ENCODE data around the gene LRMDA.

LRMDA gene

DNA sequence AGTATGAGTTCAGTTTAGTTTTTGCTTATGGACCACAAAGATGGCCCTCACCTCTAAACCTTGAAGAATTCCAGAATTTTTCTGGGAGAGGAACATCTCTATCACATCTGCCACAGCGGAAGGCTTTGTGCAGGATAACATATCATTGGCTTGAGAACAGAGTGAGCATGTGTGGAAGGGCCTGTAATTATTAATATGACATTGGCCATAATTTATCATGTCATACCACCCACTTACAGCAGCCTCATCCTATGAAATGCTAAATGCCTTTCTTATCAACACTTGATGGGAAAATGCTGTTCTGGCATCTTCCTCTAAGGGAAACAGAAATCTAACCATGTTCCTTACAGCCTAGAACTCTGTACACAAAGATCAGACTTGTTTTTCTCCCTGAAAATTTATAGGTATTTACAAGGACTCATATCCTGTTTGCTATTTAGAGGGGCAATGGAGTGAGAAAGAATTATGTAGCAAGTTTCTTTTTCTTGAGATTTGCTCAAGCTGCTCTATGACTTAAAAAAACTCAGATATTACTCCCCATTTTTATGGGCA is 817.3 kb downstream of the LRMDA start:
- H3K36me3 Mint-ChIP-seq: no peaks in the 10 kb centered on the region
- H3K4me3 Mint-ChIP-seq: no peak overlapping the region
- no peaks in the 10 kb centered on the region for H3K4me1 Mint-ChIP-seq
- H3K9me3 Mint-ChIP-seq: no peaks in the 10 kb centered on the region
- no peak overlapping the region for H3K27ac Mint-ChIP-seq
- H3K27me3 Mint-ChIP-seq: no peaks in the 10 kb centered on the region
- DNase-seq: no peak
- CTCF ChIA-PET: no interaction called here

DNA sequence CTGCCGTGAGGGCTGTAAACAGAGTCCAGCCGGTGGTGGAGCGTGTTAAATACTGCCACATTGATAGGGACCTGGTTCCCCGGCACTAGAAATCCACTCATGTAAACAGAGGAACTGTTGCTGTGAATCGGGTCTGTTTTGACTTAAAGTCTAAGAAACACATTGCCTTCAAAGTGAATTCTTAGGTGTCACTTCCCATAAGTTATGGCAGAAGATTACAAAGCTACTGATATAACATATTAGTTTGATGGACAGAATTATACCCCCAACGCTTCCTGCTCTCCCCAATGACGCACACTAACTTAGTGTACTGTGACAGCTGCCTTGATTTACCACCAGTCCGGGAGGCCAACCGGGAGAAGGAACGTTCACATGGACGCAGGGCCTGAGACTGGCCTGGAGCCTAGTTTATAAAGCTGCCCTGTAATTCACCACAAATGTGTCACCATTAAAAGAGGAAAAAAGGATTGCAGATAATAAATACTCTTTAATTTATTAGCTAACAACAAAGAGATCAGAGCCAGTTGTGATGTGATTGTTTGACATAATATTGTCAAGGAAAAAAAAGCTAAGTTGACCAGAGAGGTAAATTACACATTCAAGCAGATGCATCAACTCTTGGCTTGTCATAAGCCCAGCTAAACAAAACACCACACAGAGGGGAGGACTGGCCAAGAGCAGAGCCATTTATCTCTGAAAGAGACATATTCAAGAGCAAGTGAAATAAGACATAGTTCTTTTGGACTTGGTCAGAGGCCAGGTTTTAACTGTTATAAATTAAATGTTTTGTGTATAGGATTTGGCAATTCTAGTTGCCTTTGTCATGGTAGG is 820.6 kb downstream of the LRMDA start:
- H3K27me3 Mint-ChIP-seq: no peaks in the 10 kb centered on the region
- no peaks in the 10 kb centered on the region for H3K36me3 Mint-ChIP-seq
- H3K4me3 Mint-ChIP-seq: no peak overlapping the region
- DNase-seq: no peak
- no peaks in the 10 kb centered on the region for H3K4me1 Mint-ChIP-seq
- CTCF ChIA-PET: no interaction called here
- H3K27ac Mint-ChIP-seq: no peak overlapping the region
- no peaks in the 10 kb centered on the region for H3K9me3 Mint-ChIP-seq

DNA sequence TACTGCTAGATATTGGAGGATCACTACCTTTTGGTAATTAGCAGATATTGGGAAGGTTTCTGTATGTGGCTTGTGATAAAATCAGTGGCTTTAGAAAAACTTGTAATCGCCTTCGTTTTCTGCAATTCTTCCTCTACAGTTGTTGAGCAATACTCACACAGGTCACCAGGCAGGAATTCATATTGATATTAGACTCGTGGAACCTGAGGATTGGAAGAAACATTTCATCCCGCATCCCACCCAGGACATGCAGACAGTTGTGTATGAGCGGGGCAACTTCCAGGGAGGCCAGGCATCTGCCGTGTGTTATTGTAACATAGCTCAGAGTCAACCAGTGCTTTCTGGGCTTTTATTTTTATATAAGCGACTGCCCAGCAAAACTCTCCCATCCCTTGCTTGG is 821.3 kb downstream of the LRMDA start:
- CTCF ChIA-PET: no interaction called here
- Mint-ChIP-seq H3K4me1 (no peaks in the 10 kb centered on the region), H3K36me3 (no peaks in the 10 kb centered on the region), H3K27me3 (no peaks in the 10 kb centered on the region), H3K27ac (no peak overlapping the region), H3K9me3 (no peaks in the 10 kb centered on the region), H3K4me3 (no peak overlapping the region)
- no peak for DNase-seq

DNA sequence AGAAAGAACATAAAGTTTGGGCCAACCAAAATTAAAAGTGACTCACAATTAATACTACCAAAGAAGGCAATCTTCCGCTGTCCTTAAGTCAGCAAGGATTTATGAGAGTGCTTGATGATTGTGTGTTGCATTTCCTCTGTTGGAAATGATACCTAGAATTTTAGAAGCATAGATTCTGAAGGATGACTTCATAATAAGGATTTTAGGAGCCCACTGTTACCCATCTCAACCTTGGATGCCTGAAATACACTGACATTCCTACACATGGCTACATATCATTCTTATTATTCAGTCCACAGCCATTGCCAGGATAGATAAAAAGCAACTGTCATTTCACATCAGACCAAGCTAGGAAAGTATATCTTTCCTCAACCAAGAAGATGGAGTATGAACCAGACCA is 823.8 kb downstream of the LRMDA start:
- no peak for DNase-seq
- CTCF ChIA-PET: no interaction called here
- Mint-ChIP-seq H3K4me3 (no peak overlapping the region), H3K36me3 (no peaks in the 10 kb centered on the region), H3K27ac (no peak overlapping the region), H3K4me1 (no peaks in the 10 kb centered on the region), H3K27me3 (no peaks in the 10 kb centered on the region), H3K9me3 (peaks cover 2% of the 10 kb centered on the region)

DNA sequence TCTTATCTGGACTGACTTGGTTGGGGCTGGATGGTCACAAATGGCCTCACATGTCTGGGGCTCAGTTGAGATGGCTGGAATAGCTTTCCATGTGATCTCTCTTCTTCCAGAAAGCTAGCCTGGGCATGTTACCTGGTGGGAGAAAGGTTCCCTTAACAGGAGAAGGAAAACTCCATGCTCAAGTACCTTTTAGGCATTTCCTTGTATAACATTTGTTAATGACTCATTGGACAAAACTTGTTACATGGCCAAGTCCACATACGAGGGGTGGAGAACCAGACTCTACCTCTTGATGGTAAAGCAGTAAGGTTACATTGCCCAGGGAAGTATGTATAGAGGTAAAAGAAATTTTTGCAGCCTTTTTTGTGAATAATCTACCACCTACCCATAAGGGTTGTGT is 826.4 kb downstream of the LRMDA start:
- DNase-seq: no peak

DNA sequence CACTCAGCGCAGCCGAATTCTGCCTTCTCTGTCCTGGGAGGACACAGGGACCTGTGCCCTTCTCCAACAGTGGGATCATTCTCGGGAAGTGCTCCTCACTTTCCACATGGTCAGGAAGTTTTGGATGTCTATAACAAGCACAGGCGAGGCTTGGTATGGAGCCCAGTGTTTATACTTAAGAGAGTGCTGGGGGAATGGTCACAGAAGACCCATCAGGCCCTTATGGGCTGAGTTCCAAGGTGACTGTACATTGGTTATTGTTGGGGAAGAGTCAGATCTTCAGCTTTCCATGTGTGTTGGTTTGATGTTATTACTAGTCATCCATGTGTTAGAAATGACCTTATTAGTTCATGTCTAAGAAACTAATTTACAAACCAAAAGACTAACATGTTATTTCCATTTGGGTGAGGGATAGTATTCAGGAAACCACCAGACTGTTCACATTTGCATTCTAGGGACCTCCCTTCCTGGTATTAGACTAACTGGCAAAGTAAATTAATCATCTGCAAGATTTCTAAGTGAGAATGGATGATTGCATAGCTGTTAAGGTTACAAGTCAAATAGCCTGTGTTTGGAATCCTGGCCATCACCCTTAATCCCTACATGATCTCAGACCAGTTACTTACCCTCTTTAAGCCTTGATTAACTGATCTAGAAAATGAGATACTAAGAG is 834.2 kb downstream of the LRMDA start:
- no peak overlapping the region for H3K4me3 Mint-ChIP-seq
- peaks cover 11% of the 10 kb centered on the region for H3K9me3 Mint-ChIP-seq
- CTCF ChIA-PET: no interaction called here
- H3K27me3 Mint-ChIP-seq: no peaks in the 10 kb centered on the region
- H3K36me3 Mint-ChIP-seq: no peaks in the 10 kb centered on the region
- no peak for DNase-seq
- no peaks in the 10 kb centered on the region for H3K4me1 Mint-ChIP-seq
- H3K27ac Mint-ChIP-seq: no peak overlapping the region

More for the DNA sequence above, 826.4 kb downstream of the LRMDA start:
- Mint-ChIP-seq H3K27ac (no peak overlapping the region), H3K36me3 (no peaks in the 10 kb centered on the region), H3K9me3 (peaks cover 13% of the 10 kb centered on the region), H3K4me3 (no peak overlapping the region), H3K27me3 (no peaks in the 10 kb centered on the region), H3K4me1 (no peaks in the 10 kb centered on the region)
- CTCF ChIA-PET: interaction anchor here (0.5 kb wide), 1 partner anchor 92 kb away, joined by 4 read pairs; no protein-coding TSS in a partner anchor

DNA sequence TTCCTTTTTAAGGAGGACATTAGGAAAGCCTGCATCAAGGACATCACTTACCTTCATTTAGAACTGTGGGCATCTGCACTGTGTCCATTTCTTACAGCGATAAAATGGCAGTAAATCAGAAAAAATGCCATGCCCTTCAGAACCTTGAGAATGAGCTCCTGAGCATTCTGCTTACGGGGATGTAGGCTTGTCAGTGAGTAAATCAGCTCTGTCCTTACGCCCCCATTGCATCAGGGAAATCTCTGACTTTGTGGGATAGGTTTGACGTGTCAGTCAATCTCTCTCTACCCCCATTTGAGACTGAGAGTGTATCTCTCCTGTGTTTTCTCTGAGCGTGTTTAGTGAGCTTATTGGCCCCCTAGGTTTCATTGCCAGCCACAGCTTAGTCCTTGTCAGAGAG is 837.1 kb downstream of the LRMDA start:
- H3K27me3 Mint-ChIP-seq: no peaks in the 10 kb centered on the region
- CTCF ChIA-PET: no interaction called here
- H3K4me1 Mint-ChIP-seq: no peaks in the 10 kb centered on the region
- H3K36me3 Mint-ChIP-seq: no peaks in the 10 kb centered on the region
- no peak overlapping the region for H3K27ac Mint-ChIP-seq
- H3K4me3 Mint-ChIP-seq: no peak overlapping the region
- no peak for DNase-seq
- peaks cover 6% of the 10 kb centered on the region for H3K9me3 Mint-ChIP-seq

DNA sequence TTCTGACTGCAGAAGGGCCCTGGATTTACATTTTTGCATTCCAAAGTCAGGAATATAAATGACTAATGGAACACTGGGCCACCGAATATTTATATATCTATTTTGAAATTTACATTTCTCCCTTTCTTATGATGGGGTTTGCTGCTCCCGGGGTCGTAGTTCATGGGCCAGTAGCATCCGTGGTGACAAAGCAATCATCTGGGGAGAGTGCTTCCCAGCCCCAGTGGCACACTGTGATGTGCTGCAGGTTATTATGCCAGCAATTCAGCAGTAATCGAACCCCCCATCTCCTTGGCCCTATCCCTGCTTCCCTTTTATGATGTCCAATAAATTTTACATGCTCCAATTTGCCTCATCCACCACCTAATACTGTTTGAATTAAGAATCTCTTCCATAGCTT is 837.5 kb downstream of the LRMDA start:
- CTCF ChIA-PET: no interaction called here
- Mint-ChIP-seq H3K4me1 (no peaks in the 10 kb centered on the region), H3K27ac (no peak overlapping the region), H3K4me3 (no peak overlapping the region), H3K27me3 (no peaks in the 10 kb centered on the region), H3K36me3 (no peaks in the 10 kb centered on the region), H3K9me3 (peaks cover 6% of the 10 kb centered on the region)
- no peak for DNase-seq

DNA sequence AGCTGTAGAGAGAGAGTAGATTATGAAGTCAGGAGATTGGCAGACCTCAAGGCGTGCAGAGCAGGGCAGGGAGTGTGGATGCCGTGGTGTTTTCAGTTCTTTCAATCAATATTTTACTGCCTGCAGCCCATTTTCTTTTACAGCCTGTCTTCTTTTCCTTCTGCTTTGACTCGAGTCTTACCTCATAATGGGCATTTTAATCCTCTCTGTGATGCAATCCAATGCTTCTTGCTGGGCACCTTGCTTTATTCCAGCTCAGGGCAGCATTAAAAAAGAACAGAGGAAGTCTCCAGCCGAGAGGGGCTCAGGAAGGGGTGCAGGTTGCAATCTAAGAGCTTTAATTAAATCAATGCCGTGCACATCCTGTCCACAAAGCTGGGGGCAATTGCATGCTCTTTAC is 839.0 kb downstream of the LRMDA start:
- Mint-ChIP-seq H3K27ac (no peak overlapping the region), H3K9me3 (peaks cover 16% of the 10 kb centered on the region), H3K36me3 (no peaks in the 10 kb centered on the region), H3K4me3 (no peak overlapping the region), H3K4me1 (no peaks in the 10 kb centered on the region), H3K27me3 (no peaks in the 10 kb centered on the region)
- CTCF ChIA-PET: no interaction called here
- DNase-seq: no peak

DNA sequence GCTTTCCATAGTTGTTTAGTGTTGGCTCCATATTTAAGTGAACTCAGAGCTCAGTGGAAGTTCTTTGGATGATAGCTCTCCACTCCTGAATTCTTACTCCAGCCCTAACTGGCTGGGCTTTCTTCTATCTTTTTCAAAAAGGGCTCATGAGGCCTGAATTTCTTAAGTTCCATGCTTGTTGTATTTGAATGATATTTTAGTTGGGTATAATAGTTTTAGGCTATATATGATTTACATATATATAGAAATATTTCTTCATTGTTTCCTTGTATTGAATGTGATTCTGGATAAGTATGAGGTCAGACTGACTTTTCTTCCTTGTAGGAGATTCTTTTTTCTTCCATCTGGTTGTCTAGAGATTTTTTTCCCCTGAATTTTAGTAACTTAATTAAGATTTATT is 843.5 kb downstream of the LRMDA start:
- Mint-ChIP-seq H3K36me3 (no peaks in the 10 kb centered on the region), H3K27ac (no peak overlapping the region), H3K4me3 (no peak overlapping the region), H3K9me3 (peaks cover 22% of the 10 kb centered on the region), H3K4me1 (no peaks in the 10 kb centered on the region), H3K27me3 (no peaks in the 10 kb centered on the region)
- CTCF ChIA-PET: no interaction called here
- DNase-seq: no peak

DNA sequence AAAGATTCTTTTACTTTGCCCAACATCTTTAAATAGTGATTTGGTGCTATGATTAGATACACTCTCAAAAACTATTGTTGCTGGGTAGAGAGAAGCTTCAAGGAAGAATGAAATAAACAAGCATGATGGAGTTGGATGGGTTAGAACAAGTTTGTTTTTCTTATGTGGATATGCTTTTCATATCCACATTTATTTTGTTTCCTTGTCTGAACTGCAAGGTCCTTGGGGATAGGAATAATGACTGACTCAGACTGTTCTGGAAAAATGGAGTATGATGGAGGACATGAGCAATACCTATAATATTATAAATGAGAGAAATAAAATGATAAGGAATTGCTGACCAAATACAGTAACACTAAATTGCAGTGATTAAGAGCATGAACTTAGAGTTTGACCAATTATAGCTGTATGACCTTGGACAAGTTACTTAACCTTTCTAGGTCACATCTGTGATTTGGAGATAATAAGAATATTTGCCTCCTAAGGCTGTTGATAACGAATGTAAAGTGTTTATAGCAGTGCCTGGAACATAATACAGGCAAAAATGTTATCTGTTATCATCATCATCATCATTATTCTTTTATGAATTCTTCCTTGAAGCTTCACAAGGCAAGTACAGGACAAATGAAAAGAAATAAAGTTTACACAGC is 847.5 kb downstream of the LRMDA start:
- Mint-ChIP-seq H3K9me3 (peaks cover 16% of the 10 kb centered on the region), H3K4me1 (no peaks in the 10 kb centered on the region), H3K36me3 (no peaks in the 10 kb centered on the region), H3K27me3 (no peaks in the 10 kb centered on the region), H3K4me3 (no peak overlapping the region), H3K27ac (no peak overlapping the region)
- CTCF ChIA-PET: no interaction called here
- DNase-seq: no peak

DNA sequence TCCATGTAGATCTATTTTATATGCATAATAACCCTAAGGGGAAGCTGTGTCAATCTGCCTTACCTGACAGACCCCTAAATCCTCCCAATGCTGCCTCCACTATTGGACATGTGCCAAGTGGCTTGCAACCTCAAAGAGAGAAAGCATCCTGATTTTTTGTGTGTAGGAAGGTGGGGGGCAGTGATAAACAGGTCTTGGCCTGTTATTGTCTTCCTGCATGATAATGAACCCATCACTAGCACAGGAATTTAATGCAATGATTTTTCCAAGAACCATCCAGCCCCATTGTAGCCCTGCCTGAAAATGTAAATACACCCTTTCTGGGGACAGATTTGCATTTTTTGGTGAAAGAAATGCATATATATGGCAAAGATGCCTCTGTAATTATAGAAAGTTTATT is 850.2 kb downstream of the LRMDA start:
- H3K27ac Mint-ChIP-seq: no peak overlapping the region
- peaks cover 3% of the 10 kb centered on the region for H3K9me3 Mint-ChIP-seq
- H3K27me3 Mint-ChIP-seq: no peaks in the 10 kb centered on the region
- CTCF ChIA-PET: no interaction called here
- DNase-seq: no peak
- no peaks in the 10 kb centered on the region for H3K36me3 Mint-ChIP-seq
- no peak overlapping the region for H3K4me3 Mint-ChIP-seq
- no peaks in the 10 kb centered on the region for H3K4me1 Mint-ChIP-seq

DNA sequence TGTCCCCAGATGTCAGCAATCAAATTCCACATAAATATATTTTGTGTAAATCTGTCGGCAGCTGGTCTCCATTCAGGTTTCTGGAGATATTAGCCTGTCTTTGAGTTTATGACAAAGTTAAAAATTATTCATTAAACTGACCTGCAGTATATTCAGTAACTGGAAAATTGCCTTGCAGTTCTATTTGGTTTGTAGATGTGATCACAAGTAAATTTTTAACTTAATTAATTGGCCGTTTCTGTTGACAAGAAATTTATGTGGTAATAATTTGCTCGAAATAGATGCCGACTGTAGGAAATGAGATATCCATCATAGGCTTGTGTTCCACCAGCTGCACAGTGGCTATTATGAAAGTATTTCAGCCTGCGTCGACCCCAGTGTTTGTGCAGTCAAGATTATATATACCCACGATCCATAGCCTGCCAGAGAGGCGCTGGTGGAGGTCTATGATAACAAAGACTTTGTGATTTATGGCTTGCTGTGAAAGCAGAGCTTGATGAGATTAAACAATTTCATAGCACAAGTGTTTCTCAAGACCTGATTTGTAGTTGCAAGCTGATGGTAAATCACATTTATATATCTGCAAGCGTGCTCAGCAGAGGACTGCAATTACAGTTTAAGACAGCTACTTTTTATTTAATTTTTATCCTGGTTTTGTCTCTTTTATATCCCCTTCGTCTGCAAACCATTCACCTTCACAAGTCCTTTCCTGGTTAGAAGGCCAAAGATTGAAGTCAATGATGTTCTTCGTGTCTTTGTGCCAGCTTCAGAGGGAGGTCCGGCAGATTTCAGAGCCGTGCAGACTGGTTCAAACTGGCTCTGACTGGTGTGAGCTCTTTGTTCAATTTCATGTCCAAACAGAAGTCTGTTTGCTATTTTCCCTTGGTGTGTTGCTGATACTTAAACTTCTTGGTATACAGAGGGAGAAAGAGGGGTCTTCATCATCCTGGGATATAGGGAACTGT is 850.9 kb downstream of the LRMDA start:
- Mint-ChIP-seq H3K27ac (no peak overlapping the region), H3K4me1 (no peaks in the 10 kb centered on the region), H3K4me3 (no peak overlapping the region), H3K27me3 (no peaks in the 10 kb centered on the region), H3K9me3 (peaks cover 3% of the 10 kb centered on the region), H3K36me3 (no peaks in the 10 kb centered on the region)
- no peak for DNase-seq
- CTCF ChIA-PET: no interaction called here

DNA sequence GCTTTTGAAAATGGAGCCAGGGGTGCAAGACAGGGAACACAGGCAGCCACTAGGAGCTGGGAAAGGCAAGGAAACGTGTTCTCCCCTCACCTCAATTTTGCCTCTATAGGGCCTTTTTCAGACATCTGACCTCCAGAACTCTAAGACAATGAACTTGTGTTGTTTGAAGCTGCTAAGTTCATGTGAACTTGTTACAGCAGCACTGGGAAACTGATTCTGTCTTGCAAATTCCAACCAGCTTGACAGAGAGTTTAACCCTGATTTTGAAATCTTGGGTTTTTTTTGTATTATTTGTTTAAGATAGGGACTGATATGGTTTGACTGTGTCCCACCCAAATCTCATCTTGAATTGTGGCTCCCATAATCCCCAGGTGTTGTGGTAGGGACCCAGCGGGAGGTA is 852.9 kb downstream of the LRMDA start:
- DNase-seq: no peak
- Mint-ChIP-seq H3K27ac (no peak overlapping the region), H3K4me3 (no peak overlapping the region), H3K9me3 (no peaks in the 10 kb centered on the region), H3K27me3 (no peaks in the 10 kb centered on the region), H3K36me3 (no peaks in the 10 kb centered on the region), H3K4me1 (no peaks in the 10 kb centered on the region)
- CTCF ChIA-PET: no interaction called here
